ENCODE data around the gene LDLRAD2.

GRCh38 chr1:21763694-21764419, 48.2 kb upstream of the LDLRAD2 start:
- TF ChIP-seq CTCF (conservative IDR thresholded peaks at IDR 0.05 in 1 of 2, IDR thresholded peaks at IDR 0.05 in 1 of 2; ENCODE audit: extremely low read depth in 1 of 2, insufficient read depth in 1 of 2, low read depth in 1 of 2, low read length in 2 of 2), result no peak
- TF ChIP-seq EZH2 (IDR thresholded peaks at IDR 0.05; ENCODE audit: borderline replicate concordance, low read length), result no peak
